Neural progenitor cell (in vitro differentiated cells): ENCODE data around the gene PUSL1. TPM values are rescaled to one million over a fixed set of nuclear protein-coding genes. Genes with fewer than 3 reads are reported as not detected.

Experiments used
- DNase-seq: peaks from one replicate; pipeline ENCODE4 v3.0.0-alpha.2; 2016; ENCODE audit warnings: low spot score
- H2AFZ ChIP-seq: fragments of 200-600 bp; sonication (generic); replicated peaks from 2 replicates; pipeline ENCODE4 v1.6.1; 2016; ENCODE audit warnings: antibody characterized with exemption
- H3F3A ChIP-seq: fragments of 200-600 bp; sonication (generic); 2 replicates; pipeline ENCODE4 v1.6.1; 2016; ENCODE audit warnings: antibody characterized with exemption, low read depth
- H3K27ac ChIP-seq: fragments of 200-600 bp; sonication (generic); 2 replicates; pipeline ENCODE4 v1.5.1; 2016; ENCODE audit warnings: mild to moderate bottlenecking
- H3K27me3 ChIP-seq: fragments of 200-600 bp; sonication (generic); 2 replicates; pipeline ENCODE4 v1.6.1; 2016; ENCODE audit warnings: mild to moderate bottlenecking, moderate library complexity
- H3K36me3 ChIP-seq: fragments of 200-600 bp; sonication (generic); 2 replicates; pipeline ENCODE4 v1.5.1; 2016
- H3K4me1 ChIP-seq: fragments of 200-600 bp; sonication (generic); 2 replicates; pipeline ENCODE4 v1.6.1; 2016; ENCODE audit warnings: mixed run types
- H3K4me2 ChIP-seq: fragments of 200-600 bp; sonication (generic); 2 replicates; pipeline ENCODE4 v1.6.1; 2016
- H3K4me3 ChIP-seq: fragments of 200-600 bp; sonication (generic); 2 replicates; pipeline ENCODE4 v1.5.1; 2016
- H3K79me2 ChIP-seq: fragments of 200-600 bp; sonication (generic); 2 replicates; pipeline ENCODE4 v1.6.1; 2016; ENCODE audit warnings: low read depth
- H3K9ac ChIP-seq: fragments of 200-600 bp; sonication (generic); 2 replicates; pipeline ENCODE4 v1.6.1; 2016
- H3K9me3 ChIP-seq: fragments of 200-600 bp; sonication (generic); 2 replicates; pipeline ENCODE4 v1.5.1; 2016; ENCODE audit warnings: low read depth
- H4K20me1 ChIP-seq: fragments of 200-600 bp; sonication (generic); 2 replicates; pipeline ENCODE4 v1.6.1; 2016; ENCODE audit warnings: low read depth
- H3K27ac Mint-ChIP-seq: 3 replicates; pipeline ENCODE4 v1.8.0; 2021; ENCODE audit warnings: mixed read lengths
- H3K27me3 Mint-ChIP-seq: 2 replicates; pipeline ENCODE4 v1.8.0; 2022; ENCODE audit warnings: low read depth, mild to moderate bottlenecking, inconsistent platforms, moderate library complexity, mixed read lengths; ENCODE audit not compliant: insufficient read depth
- H3K36me3 Mint-ChIP-seq: 3 replicates; pipeline ENCODE4 v1.8.0; 2021; ENCODE audit warnings: mixed read lengths
- H3K4me1 Mint-ChIP-seq: 3 replicates; pipeline ENCODE4 v1.8.0; 2021; ENCODE audit warnings: mixed read lengths
- H3K4me3 Mint-ChIP-seq: 3 replicates; pipeline ENCODE4 v1.8.0; 2021; ENCODE audit warnings: mild to moderate bottlenecking, moderate library complexity, mixed read lengths
- H3K9me3 Mint-ChIP-seq: 3 replicates; pipeline ENCODE4 v1.8.0; 2020; ENCODE audit warnings: mixed read lengths
- EZH2 ChIP-seq: fragments of 200-600 bp; sonication (generic); IDR thresholded peaks from 2 replicates; pipeline ENCODE4 v1.6.1; 2017; ENCODE audit warnings: antibody characterized with exemption, mild to moderate bottlenecking, moderate library complexity
- EZH2phosphoT487 ChIP-seq: fragments of 200-600 bp; sonication (generic); IDR thresholded peaks from 2 replicates; pipeline ENCODE4 v1.6.1; 2017; ENCODE audit warnings: antibody characterized with exemption
- total RNA-seq: library from RNA; depleted of rRNA; stranded (reverse); fragments of >200 nt; gene quantifications from 2 replicates; pipeline ENCODE4 v1.2.3, GENCODE V29; 2015; ENCODE audit warnings: low replicate concordance
- TF ChIP-seq, protein P1 (sequence below): fragments of 200-600 bp; sonication (generic); IDR thresholded peaks from 2 replicates; pipeline ENCODE4 v1.5.1; 2017; ENCODE audit warnings: antibody characterized with exemption, mild to moderate bottlenecking

The PUSL1 gene
- total RNA-seq, 1 donor from 2014 or later: 3.7 TPM

DNA sequence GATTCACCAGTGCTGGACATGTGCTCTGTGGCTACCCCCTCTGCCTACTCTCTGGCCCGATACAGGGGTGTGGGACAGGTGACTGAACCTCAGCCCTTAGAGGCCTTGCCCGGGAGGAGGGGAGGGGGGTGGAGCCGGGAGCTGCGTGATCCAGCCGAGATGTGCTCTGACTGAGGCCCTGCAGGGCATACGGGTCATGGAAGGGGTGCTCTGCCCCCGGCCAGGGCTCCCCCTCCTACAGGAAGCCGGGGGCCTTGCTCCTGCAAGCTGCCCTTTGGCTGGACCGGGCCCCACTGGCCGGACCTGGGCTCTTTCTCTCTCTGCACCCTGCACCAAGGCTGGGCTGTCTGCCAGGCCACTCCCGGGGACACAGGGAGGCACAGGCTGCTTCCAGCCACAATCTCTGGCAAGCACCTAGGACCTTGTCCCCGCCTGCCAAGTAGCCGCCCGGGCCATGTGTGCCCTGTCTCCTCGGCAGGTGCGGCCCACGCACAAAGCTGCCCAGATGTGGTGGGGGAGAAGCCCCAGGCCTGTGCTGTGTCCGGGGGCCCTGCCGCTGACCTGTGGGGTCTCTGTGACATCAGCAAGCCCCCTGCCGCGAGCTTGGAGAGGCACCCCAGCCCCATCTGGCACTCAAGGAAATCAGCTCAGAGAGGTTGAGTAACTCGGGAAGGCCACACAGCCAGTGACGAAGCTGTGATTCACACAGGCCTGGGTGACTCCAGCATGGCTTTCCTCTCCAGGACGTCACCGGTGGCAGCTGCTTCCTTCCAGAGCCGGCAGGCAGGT lies 26.7 kb upstream of the PUSL1 start:
- Histone ChIP-seq H3K36me3 (no peaks in the 10 kb centered on the region), H4K20me1 (no peaks in the 10 kb centered on the region), H3K79me2 (no peaks in the 10 kb centered on the region), H3K9ac (no peak overlapping the region), H3K9me3 (no peaks in the 10 kb centered on the region), H3K27me3 (no peaks in the 10 kb centered on the region), H3K4me1 (no peaks in the 10 kb centered on the region), H3F3A (peaks cover 10% of the 10 kb centered on the region), H3K4me3 (no peak overlapping the region), H3K4me2 (no peak overlapping the region), H3K27ac (no peak overlapping the region), H2AFZ (no peak overlapping the region)
- H3K9me3 Mint-ChIP-seq: no peaks in the 10 kb centered on the region
- peaks cover 5% of the 10 kb centered on the region for H3K27me3 Mint-ChIP-seq
- no peaks in the 10 kb centered on the region for H3K36me3 Mint-ChIP-seq
- H3K4me1 Mint-ChIP-seq: peaks cover 11% of the 10 kb centered on the region
- no peak for DNase-seq
- TF ChIP-seq EZH2phosphoT487 (no peak), EZH2 (no peak)
- TF ChIP-seq, protein P1, sequence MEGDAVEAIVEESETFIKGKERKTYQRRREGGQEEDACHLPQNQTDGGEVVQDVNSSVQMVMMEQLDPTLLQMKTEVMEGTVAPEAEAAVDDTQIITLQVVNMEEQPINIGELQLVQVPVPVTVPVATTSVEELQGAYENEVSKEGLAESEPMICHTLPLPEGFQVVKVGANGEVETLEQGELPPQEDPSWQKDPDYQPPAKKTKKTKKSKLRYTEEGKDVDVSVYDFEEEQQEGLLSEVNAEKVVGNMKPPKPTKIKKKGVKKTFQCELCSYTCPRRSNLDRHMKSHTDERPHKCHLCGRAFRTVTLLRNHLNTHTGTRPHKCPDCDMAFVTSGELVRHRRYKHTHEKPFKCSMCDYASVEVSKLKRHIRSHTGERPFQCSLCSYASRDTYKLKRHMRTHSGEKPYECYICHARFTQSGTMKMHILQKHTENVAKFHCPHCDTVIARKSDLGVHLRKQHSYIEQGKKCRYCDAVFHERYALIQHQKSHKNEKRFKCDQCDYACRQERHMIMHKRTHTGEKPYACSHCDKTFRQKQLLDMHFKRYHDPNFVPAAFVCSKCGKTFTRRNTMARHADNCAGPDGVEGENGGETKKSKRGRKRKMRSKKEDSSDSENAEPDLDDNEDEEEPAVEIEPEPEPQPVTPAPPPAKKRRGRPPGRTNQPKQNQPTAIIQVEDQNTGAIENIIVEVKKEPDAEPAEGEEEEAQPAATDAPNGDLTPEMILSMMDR: no peak
- H3K4me3 Mint-ChIP-seq: no peak overlapping the region
- no peak overlapping the region for H3K27ac Mint-ChIP-seq

DNA sequence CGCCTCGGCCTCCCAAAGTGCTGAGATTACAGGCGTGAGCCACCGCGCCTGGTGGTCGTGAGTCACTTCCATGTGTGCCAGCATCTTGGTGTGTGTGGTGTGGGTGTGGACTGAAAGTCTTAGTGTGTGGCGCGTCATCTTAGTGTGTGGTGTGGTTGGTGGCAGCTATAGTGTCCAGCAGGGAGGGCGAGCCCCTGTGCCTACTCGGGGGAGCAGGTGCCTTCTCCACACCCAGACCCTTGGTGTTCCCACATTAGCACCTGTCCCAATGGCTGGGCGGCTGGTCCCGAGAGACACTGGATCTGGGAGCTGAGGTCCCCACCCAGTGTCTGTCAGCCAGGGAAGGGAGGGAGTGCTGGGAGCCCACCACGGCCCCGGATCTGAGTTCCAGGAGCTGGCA lies 25.4 kb upstream of the PUSL1 start:
- Histone ChIP-seq H3K36me3 (no peaks in the 10 kb centered on the region), H3K27me3 (no peaks in the 10 kb centered on the region), H3K4me1 (no peaks in the 10 kb centered on the region), H4K20me1 (no peaks in the 10 kb centered on the region), H3K9ac (no peak overlapping the region), H2AFZ (no peak overlapping the region), H3K4me3 (no peak overlapping the region), H3K4me2 (no peak overlapping the region), H3K9me3 (no peaks in the 10 kb centered on the region), H3K27ac (no peak overlapping the region), H3F3A (peaks cover 10% of the 10 kb centered on the region), H3K79me2 (no peaks in the 10 kb centered on the region)
- DNase-seq: no peak
- no peak overlapping the region for H3K4me3 Mint-ChIP-seq
- H3K27me3 Mint-ChIP-seq: peaks cover 5% of the 10 kb centered on the region
- peak overlapping the region; percentile 34 for H3K27ac Mint-ChIP-seq
- H3K9me3 Mint-ChIP-seq: no peaks in the 10 kb centered on the region
- no peaks in the 10 kb centered on the region for H3K36me3 Mint-ChIP-seq
- TF ChIP-seq EZH2: no peak
- TF ChIP-seq, protein P1: no peak
- TF ChIP-seq EZH2phosphoT487: no peak
- peaks cover 11% of the 10 kb centered on the region for H3K4me1 Mint-ChIP-seq

GRCh38 chr1:1283821-1284220 lies 24.6 kb upstream of the PUSL1 start:
- Histone ChIP-seq H3F3A (peaks cover 10% of the 10 kb centered on the region), H3K79me2 (no peaks in the 10 kb centered on the region), H3K36me3 (no peaks in the 10 kb centered on the region), H3K4me1 (no peaks in the 10 kb centered on the region), H3K4me3 (no peak overlapping the region), H3K27ac (no peak overlapping the region), H3K9ac (no peak overlapping the region), H2AFZ (no peak overlapping the region), H3K9me3 (no peaks in the 10 kb centered on the region), H4K20me1 (no peaks in the 10 kb centered on the region), H3K27me3 (no peaks in the 10 kb centered on the region), H3K4me2 (no peak overlapping the region)
- no peaks in the 10 kb centered on the region for H3K9me3 Mint-ChIP-seq
- TF ChIP-seq, protein P1: no peak
- TF ChIP-seq EZH2phosphoT487 (no peak), EZH2 (no peak)
- H3K36me3 Mint-ChIP-seq: no peaks in the 10 kb centered on the region
- peaks cover 11% of the 10 kb centered on the region for H3K4me1 Mint-ChIP-seq
- H3K4me3 Mint-ChIP-seq: no peak overlapping the region
- DNase-seq: peak; percentile 57
- H3K27me3 Mint-ChIP-seq: peaks cover 5% of the 10 kb centered on the region
- H3K27ac Mint-ChIP-seq: no peak overlapping the region
